ENCODE measurements around the gene ETV1.

Gene ETV1

GRCh38 chr7:13910805-13911551 is 78.5 kb downstream of the ETV1 start:
- H3K27me3 ChIP-seq (ENCODE audit: control insufficient read depth in 2 of 2, insufficient read depth in 2 of 2, low read length in 2 of 2): no peaks in the 10 kb centered on the region
- H3K9me3 ChIP-seq (ENCODE audit: control insufficient read depth in 2 of 2, low read length in 2 of 2): no peaks in the 10 kb centered on the region
- no peak overlapping the region for H3K9ac ChIP-seq (ENCODE audit: low read depth in 1 of 2, low read length in 2 of 2)
- H3K4me1 ChIP-seq (ENCODE audit: control insufficient read depth in 2 of 2, insufficient read depth in 2 of 2, low read length in 2 of 2): no peaks in the 10 kb centered on the region
- no peaks in the 10 kb centered on the region for H3K36me3 ChIP-seq (ENCODE audit: control insufficient read depth in 2 of 2, insufficient read depth in 2 of 2, low read length in 2 of 2)
- H3K4me3 ChIP-seq (ENCODE audit: low read length in 2 of 2): no peak overlapping the region
- H3K27ac ChIP-seq (ENCODE audit: low read depth in 2 of 2, low read length in 2 of 2): no peak overlapping the region

GRCh38 chr7:13908667-13909397 is 80.6 kb downstream of the ETV1 start:
- no peaks in the 10 kb centered on the region for H3K4me1 ChIP-seq (ENCODE audit: control insufficient read depth in 2 of 2, insufficient read depth in 2 of 2, low read length in 2 of 2)
- no peaks in the 10 kb centered on the region for H3K27me3 ChIP-seq (ENCODE audit: control insufficient read depth in 2 of 2, insufficient read depth in 2 of 2, low read length in 2 of 2)
- no peak overlapping the region for H3K4me3 ChIP-seq (ENCODE audit: low read length in 2 of 2)
- no peak overlapping the region for H3K9ac ChIP-seq (ENCODE audit: low read depth in 1 of 2, low read length in 2 of 2)
- H3K27ac ChIP-seq (ENCODE audit: low read depth in 2 of 2, low read length in 2 of 2): no peak overlapping the region
- H3K36me3 ChIP-seq (ENCODE audit: control insufficient read depth in 2 of 2, insufficient read depth in 2 of 2, low read length in 2 of 2): no peaks in the 10 kb centered on the region
- H3K9me3 ChIP-seq (ENCODE audit: control insufficient read depth in 2 of 2, low read length in 2 of 2): no peaks in the 10 kb centered on the region

GRCh38 chr7:13907831-13908230 is 81.6 kb downstream of the ETV1 start:
- H3K27me3 ChIP-seq (ENCODE audit: control insufficient read depth in 2 of 2, insufficient read depth in 2 of 2, low read length in 2 of 2): no peaks in the 10 kb centered on the region
- no peaks in the 10 kb centered on the region for H3K9me3 ChIP-seq (ENCODE audit: control insufficient read depth in 2 of 2, low read length in 2 of 2)
- H3K4me1 ChIP-seq (ENCODE audit: control insufficient read depth in 2 of 2, insufficient read depth in 2 of 2, low read length in 2 of 2): no peaks in the 10 kb centered on the region
- H3K27ac ChIP-seq (ENCODE audit: low read depth in 2 of 2, low read length in 2 of 2): no peak overlapping the region
- no peaks in the 10 kb centered on the region for H3K36me3 ChIP-seq (ENCODE audit: control insufficient read depth in 2 of 2, insufficient read depth in 2 of 2, low read length in 2 of 2)
- H3K9ac ChIP-seq (ENCODE audit: low read depth in 1 of 2, low read length in 2 of 2): no peak overlapping the region
- no peak overlapping the region for H3K4me3 ChIP-seq (ENCODE audit: low read length in 2 of 2)

GRCh38 chr7:13904689-13905088 is 84.8 kb downstream of the ETV1 start:
- Histone ChIP-seq H3K27ac (ENCODE audit: low read depth in 2 of 2, low read length in 2 of 2) (no peak overlapping the region), H3K9me3 (ENCODE audit: control insufficient read depth in 2 of 2, low read length in 2 of 2) (no peaks in the 10 kb centered on the region), H3K4me3 (ENCODE audit: low read length in 2 of 2) (no peak overlapping the region), H3K36me3 (ENCODE audit: control insufficient read depth in 2 of 2, insufficient read depth in 2 of 2, low read length in 2 of 2) (no peaks in the 10 kb centered on the region), H3K4me1 (ENCODE audit: control insufficient read depth in 2 of 2, insufficient read depth in 2 of 2, low read length in 2 of 2) (peaks cover 0 to 2% of the 10 kb centered on the region in 2 donors), H3K9ac (ENCODE audit: low read depth in 1 of 2, low read length in 2 of 2) (no peak overlapping the region), H3K27me3 (ENCODE audit: control insufficient read depth in 2 of 2, insufficient read depth in 2 of 2, low read length in 2 of 2) (no peaks in the 10 kb centered on the region)

- H3K9ac ChIP-seq (ENCODE audit: low read depth in 1 of 2, low read length in 2 of 2): no peak overlapping the region
- H3K4me1 ChIP-seq (ENCODE audit: control insufficient read depth in 2 of 2, insufficient read depth in 2 of 2, low read length in 2 of 2): peaks cover 0 to 2% of the 10 kb centered on the region in 2 donors
- no peak overlapping the region for H3K4me3 ChIP-seq (ENCODE audit: low read length in 2 of 2)
- no peaks in the 10 kb centered on the region for H3K36me3 ChIP-seq (ENCODE audit: control insufficient read depth in 2 of 2, insufficient read depth in 2 of 2, low read length in 2 of 2)
- no peaks in the 10 kb centered on the region for H3K9me3 ChIP-seq (ENCODE audit: control insufficient read depth in 2 of 2, low read length in 2 of 2)
- H3K27ac ChIP-seq (ENCODE audit: low read depth in 2 of 2, low read length in 2 of 2): no peak overlapping the region
- H3K27me3 ChIP-seq (ENCODE audit: control insufficient read depth in 2 of 2, insufficient read depth in 2 of 2, low read length in 2 of 2): no peaks in the 10 kb centered on the region
Measured at GRCh38 chr7:13904007-13904406, 85.5 kb downstream of the ETV1 start.

GRCh38 chr7:13901577-13901976 is 87.9 kb downstream of the ETV1 start:
- Histone ChIP-seq H3K27ac (ENCODE audit: low read depth in 2 of 2, low read length in 2 of 2) (no peak overlapping the region), H3K9me3 (ENCODE audit: control insufficient read depth in 2 of 2, low read length in 2 of 2) (no peaks in the 10 kb centered on the region), H3K27me3 (ENCODE audit: control insufficient read depth in 2 of 2, insufficient read depth in 2 of 2, low read length in 2 of 2) (no peaks in the 10 kb centered on the region), H3K9ac (ENCODE audit: low read depth in 1 of 2, low read length in 2 of 2) (no peak overlapping the region), H3K36me3 (ENCODE audit: control insufficient read depth in 2 of 2, insufficient read depth in 2 of 2, low read length in 2 of 2) (no peaks in the 10 kb centered on the region), H3K4me1 (ENCODE audit: control insufficient read depth in 2 of 2, insufficient read depth in 2 of 2, low read length in 2 of 2) (peaks cover 0 to 2% of the 10 kb centered on the region in 2 donors), H3K4me3 (ENCODE audit: low read length in 2 of 2) (no peak overlapping the region)

- Histone ChIP-seq H3K36me3 (ENCODE audit: control insufficient read depth in 2 of 2, insufficient read depth in 2 of 2, low read length in 2 of 2) (no peaks in the 10 kb centered on the region), H3K27ac (ENCODE audit: low read depth in 2 of 2, low read length in 2 of 2) (no peak overlapping the region), H3K4me1 (ENCODE audit: control insufficient read depth in 2 of 2, insufficient read depth in 2 of 2, low read length in 2 of 2) (peaks cover 0 to 2% of the 10 kb centered on the region in 2 donors), H3K27me3 (ENCODE audit: control insufficient read depth in 2 of 2, insufficient read depth in 2 of 2, low read length in 2 of 2) (no peaks in the 10 kb centered on the region), H3K9me3 (ENCODE audit: control insufficient read depth in 2 of 2, low read length in 2 of 2) (no peaks in the 10 kb centered on the region), H3K4me3 (ENCODE audit: low read length in 2 of 2) (no peak overlapping the region), H3K9ac (ENCODE audit: low read depth in 1 of 2, low read length in 2 of 2) (no peak overlapping the region)
Measured at GRCh38 chr7:13898957-13899670, 90.4 kb downstream of the ETV1 start.

- H3K4me1 ChIP-seq (ENCODE audit: control insufficient read depth in 2 of 2, insufficient read depth in 2 of 2, low read length in 2 of 2): peaks cover 0 to 2% of the 10 kb centered on the region in 2 donors
- no peak overlapping the region for H3K9ac ChIP-seq (ENCODE audit: low read depth in 1 of 2, low read length in 2 of 2)
- H3K4me3 ChIP-seq (ENCODE audit: low read length in 2 of 2): no peak overlapping the region
- H3K9me3 ChIP-seq (ENCODE audit: control insufficient read depth in 2 of 2, low read length in 2 of 2): no peaks in the 10 kb centered on the region
- H3K27ac ChIP-seq (ENCODE audit: low read depth in 2 of 2, low read length in 2 of 2): no peak overlapping the region
- no peaks in the 10 kb centered on the region for H3K27me3 ChIP-seq (ENCODE audit: control insufficient read depth in 2 of 2, insufficient read depth in 2 of 2, low read length in 2 of 2)
- no peaks in the 10 kb centered on the region for H3K36me3 ChIP-seq (ENCODE audit: control insufficient read depth in 2 of 2, insufficient read depth in 2 of 2, low read length in 2 of 2)
Measured at GRCh38 chr7:13897819-13898218, 91.6 kb downstream of the ETV1 start.

GRCh38 chr7:13894954-13895353 is 94.5 kb downstream of the ETV1 start:
- Histone ChIP-seq H3K4me3 (ENCODE audit: low read length in 2 of 2) (no peak overlapping the region), H3K9me3 (ENCODE audit: control insufficient read depth in 2 of 2, low read length in 2 of 2) (no peaks in the 10 kb centered on the region), H3K36me3 (ENCODE audit: control insufficient read depth in 2 of 2, insufficient read depth in 2 of 2, low read length in 2 of 2) (no peaks in the 10 kb centered on the region), H3K4me1 (ENCODE audit: control insufficient read depth in 2 of 2, insufficient read depth in 2 of 2, low read length in 2 of 2) (peaks cover 0 to 2% of the 10 kb centered on the region in 2 donors), H3K9ac (ENCODE audit: low read depth in 1 of 2, low read length in 2 of 2) (no peak overlapping the region), H3K27me3 (ENCODE audit: control insufficient read depth in 2 of 2, insufficient read depth in 2 of 2, low read length in 2 of 2) (no peaks in the 10 kb centered on the region), H3K27ac (ENCODE audit: low read depth in 2 of 2, low read length in 2 of 2) (no peak overlapping the region)

- H3K9me3 ChIP-seq (ENCODE audit: control insufficient read depth in 2 of 2, low read length in 2 of 2): no peaks in the 10 kb centered on the region
- H3K36me3 ChIP-seq (ENCODE audit: control insufficient read depth in 2 of 2, insufficient read depth in 2 of 2, low read length in 2 of 2): no peaks in the 10 kb centered on the region
- no peak overlapping the region for H3K27ac ChIP-seq (ENCODE audit: low read depth in 2 of 2, low read length in 2 of 2)
- H3K9ac ChIP-seq (ENCODE audit: low read depth in 1 of 2, low read length in 2 of 2): no peak overlapping the region
- no peak overlapping the region for H3K4me3 ChIP-seq (ENCODE audit: low read length in 2 of 2)
- no peaks in the 10 kb centered on the region for H3K27me3 ChIP-seq (ENCODE audit: control insufficient read depth in 2 of 2, insufficient read depth in 2 of 2, low read length in 2 of 2)
- H3K4me1 ChIP-seq (ENCODE audit: control insufficient read depth in 2 of 2, insufficient read depth in 2 of 2, low read length in 2 of 2): no peaks in the 10 kb centered on the region
Measured at GRCh38 chr7:13894377-13894776, 95.1 kb downstream of the ETV1 start.

All from mucosa of rectum (tissue), 2 donors.